GM19468 (cell line): Measurements from ENCODE around the gene LSAMP.
"Not testable (repeated sequence)": the region's sequence is repeated elsewhere in the genome, so short reads cannot be mapped to it uniquely, and the experiment has no call there.

Experiments used
- ATAC-seq: cut with Tn5 transposase; IDR thresholded peaks from one replicate; pipeline ENCODE4 v1.9.1; 2021; ENCODE audit warnings: mild to moderate bottlenecking, moderate library complexity, moderate number of reproducible peaks; ENCODE audit not compliant: unreplicated experiment; ENCODE audit errors: extremely low read depth

The LSAMP gene

DNA sequence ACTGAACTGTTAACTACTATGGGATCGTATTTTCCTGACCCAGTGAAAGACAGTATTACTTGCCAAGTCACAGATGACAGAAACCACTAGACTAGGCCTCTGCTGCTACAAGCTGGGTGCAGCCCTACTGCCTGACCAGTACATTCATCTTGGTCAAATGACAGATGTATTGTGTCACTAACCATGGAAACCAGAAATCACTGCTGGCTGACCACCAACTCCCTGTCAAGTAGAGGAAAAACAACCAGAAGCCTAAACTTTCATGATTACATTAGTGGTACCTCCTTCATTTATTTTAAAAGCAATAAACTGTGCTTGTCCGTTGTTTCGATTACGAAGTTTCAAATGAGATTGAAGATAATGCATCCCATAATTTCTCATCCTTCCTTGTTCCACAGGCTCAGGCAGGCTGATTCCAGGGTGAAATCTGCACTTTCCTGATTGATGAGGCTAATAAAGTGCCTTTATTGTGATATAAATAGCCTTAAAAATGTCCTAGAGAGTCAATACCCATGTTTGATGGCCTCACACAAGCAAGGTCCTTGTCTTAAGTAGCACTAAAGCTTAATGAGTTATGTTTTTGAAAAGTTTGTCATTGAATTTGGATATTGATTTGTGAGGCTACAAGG is 309.7 kb downstream of the LSAMP start:
- no peak for ATAC-seq

DNA sequence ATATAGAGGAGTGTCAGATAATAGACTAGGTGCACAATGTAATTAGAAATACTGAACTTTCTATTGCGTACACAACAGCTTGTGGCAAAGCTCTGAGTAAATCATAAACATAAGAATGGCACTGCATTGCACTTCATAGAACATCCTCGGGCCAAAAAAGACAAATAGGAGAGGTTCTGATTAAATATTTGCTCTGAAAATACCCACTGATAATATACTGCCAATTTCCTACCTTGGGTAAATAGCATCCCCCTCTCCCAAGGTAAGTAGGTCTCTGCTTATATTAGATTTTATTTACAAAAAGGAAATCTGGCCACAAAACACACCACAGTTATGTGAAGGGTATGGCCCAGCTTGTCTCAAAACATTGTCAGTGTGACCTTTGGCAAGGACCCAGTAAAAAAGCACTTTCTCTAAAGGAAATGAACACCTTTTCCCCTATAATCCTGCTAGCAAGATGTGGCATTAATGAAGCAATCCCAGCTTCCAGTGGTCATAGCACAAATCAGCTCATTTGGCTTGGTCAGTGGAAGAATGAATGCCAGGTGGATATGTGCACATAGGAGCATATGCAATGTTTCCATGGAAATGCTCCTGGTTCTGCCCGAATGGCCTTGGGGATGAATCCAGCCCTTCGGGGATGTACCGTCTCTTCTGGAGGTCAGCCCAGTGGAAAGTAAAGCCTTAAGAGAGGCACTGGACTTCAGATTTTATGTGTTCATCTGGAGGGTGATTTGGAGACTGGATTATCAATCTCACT is 315.9 kb downstream of the LSAMP start:
- ATAC-seq, result no peak

DNA sequence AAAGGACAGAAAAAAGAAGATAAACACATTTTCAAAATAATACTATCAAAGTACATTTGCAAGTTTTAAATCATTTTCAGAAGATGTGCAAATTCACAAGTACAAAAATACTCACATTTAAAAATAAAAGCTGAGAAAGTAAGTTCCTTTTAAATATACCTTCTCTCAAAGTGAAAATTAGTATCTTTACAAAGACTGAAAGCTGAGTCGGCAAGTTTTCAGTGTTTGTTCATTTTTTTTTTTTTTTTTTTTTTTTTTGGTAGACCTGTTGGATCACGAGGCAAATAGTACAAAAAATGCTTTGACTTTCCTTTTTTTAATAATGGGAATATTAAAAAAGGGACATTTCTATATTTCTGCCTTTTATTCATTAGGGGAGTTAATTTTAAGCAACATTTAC is 317.8 kb downstream of the LSAMP start:
- ATAC-seq, result no peak

DNA sequence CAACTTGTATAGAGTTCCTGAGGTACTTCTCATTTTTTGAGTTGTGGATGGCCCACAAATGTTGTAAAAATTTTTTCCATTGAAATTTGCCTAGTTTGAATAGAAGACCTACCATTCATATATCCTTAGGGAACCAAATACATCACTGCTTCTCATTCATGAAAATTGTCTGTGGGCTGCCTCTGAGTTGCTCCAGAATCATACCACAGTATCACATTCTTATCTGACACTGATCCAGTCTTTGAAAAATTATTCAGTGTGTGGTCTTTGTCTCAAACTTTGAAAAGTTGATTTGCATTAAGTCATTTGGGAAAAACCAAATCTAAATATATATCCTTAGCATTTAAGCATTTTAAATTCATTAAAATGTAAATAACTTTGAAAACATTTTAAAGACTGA is 321.1 kb downstream of the LSAMP start:
- no peak for ATAC-seq

DNA sequence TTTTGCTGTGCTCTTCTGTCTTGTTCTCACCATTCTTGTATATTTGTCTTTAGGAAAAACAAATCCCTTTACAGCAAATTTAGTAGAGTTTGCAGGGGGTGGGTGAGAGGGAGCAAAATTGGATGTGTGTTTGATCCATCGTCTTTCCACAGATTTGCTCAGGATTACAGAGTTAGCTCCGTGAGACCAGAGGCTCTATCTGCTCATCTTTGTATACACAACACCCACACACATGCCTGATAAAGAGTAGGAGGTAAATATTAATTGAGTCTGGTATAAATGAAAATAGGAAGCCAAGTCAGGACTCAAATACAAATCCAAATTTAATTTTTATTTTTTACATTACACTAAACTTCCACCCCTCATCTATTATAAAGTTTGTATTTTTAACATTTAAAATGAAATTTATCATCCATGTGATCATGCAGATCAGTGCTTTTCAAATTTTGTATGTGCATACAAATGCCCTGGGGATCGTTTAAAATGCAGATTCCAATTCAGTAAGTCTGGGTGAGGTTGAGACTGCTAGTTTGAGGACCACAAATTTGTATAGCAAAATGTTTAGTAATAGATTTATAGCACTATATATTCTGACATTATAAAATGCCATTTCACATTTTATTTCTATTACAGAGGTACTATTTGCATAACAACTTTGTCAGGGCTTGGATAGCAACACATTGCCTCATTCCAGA is 326.7 kb downstream of the LSAMP start:
- no peak for ATAC-seq

DNA sequence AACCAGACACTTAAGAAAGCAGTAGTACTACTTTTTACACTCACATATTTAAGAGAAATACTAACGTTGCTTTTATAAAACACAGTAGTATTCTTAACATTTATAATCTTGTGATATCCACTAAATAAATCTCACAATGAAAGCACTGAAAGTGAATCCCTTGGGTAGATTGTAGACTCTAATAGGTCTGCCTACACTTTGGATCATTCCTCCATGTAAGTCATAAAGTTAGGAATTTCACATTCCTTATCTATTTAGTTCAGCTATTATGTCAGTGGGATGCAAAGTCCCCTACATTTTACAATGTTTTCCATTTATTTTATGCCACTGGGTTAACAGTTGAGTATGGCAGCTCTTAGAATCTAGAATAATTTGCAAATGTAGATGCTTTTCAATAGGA is 330.7 kb downstream of the LSAMP start:
- ATAC-seq, result no peak

DNA sequence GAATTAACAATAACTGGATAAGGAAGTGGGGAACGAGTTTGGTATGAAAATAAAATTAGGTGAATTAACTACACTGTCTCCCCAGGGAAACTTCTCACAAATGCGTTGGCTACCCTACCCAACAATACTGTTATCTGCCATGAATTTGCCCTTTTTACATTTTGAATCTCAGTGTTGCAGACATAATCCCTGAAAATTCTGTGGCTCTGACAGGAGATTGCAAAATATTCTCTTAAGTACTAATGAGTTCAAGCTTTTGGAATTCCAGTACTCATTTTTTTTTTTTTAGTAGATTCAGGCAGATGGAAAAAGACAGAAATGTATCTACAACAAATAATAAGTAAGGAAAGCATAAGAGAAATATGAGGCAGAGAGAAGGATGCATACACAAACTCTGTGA is 332.6 kb downstream of the LSAMP start:
- no peak for ATAC-seq

DNA sequence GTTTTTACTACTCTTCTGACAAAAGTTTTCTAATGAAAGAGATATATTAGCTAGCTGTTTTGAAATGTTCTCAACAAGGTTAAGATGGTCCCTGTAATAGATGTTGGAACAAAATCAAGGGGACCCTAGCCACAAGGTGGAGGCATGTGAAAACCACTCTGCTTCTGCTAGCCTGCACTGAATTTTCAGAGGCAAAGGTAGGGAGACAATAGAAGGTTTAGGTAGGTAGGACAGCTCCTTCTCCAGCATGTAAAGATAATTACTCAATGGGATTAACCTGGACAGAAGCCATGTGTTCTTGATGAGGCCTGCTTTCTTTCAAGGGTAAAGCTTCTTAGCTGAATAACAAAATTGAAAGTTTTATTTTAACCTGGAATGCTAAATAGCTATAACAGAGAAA is 333.5 kb downstream of the LSAMP start:
- no peak for ATAC-seq

DNA sequence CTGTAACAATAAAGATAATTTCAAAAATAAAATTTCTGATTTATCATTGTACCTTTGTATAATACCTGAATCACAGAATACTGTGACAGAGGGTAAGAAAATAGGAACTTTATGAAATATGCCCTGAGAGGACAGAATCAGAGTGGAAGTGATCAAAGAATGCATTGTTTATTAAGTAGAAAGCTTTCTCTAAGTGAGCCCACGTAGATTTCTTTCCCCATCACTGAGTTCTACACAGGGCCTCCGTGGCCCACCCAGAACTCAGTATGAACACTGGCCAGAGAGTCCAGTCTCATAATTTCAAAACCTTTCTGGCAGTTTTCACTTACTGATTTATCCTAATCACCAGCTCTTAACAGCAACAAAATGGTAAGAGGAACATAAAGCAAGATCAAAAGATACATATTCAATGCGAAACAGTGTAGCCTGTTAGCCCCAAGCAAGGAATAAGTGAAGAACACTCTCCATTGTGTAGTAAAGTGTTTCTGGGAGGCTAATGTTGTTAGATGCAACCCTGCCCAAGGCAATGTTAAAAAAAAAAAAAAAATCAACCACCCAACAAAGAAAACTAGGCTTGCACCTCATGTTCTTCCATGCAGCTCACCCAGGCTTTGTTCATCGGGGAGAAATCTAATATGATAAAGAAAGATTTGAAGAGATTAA is 341.3 kb downstream of the LSAMP start:
- no peak for ATAC-seq

DNA sequence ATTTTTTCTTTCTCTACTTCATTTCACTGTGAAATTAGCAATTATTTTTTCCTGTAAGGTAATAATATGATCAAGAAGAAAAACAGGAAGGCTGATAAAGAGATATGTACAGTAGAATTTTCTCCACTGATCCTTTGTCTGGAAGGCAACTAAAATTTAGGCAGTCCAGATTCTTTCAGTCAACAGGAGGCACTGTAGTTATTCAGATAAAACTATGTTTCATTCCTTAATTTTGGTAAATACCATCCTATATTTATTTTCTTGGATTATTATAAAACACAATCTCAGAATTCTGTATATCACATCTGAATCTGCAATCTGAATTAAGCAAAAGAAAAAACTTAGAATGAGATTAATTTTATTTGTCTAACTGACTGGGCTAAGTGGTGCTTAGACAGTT is 343.2 kb downstream of the LSAMP start:
- no peak for ATAC-seq

DNA sequence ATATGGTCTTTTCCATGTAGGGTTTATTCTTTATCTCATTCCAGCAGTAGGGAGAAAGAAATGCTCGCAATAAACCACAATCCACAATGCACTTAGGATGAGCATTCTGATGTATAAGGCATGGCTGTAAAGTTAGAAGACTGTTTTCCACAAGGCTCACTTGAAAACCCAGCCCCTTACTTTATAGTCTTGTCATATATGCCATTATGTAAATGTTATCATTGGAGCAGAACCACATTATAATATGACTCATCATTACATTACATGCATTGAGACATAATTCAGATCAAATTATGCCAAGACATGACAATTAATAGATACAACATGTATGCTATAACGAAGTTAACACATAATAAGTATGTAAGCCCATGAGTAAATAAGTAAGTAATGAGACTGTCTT is 348.1 kb downstream of the LSAMP start:
- no peak for ATAC-seq

DNA sequence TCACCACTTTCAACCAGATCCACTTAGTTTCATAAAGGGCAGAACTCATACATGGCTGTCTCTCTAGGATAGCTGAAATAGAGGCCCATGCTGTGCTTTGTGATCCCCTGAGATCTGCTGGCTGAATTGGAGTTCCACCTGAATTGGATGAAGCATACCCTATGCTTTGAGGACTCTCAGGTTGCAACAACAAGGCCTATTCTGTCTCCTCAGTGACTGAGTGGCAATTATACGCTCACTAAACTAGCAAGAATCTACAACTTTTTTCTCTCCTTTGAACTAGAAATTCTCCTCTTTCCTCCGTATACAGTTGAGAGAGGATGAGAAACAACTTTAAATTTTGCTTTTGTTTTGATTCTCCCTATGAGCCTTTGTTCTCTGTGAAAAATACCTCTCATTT is 348.7 kb downstream of the LSAMP start:
- ATAC-seq, result no peak

DNA sequence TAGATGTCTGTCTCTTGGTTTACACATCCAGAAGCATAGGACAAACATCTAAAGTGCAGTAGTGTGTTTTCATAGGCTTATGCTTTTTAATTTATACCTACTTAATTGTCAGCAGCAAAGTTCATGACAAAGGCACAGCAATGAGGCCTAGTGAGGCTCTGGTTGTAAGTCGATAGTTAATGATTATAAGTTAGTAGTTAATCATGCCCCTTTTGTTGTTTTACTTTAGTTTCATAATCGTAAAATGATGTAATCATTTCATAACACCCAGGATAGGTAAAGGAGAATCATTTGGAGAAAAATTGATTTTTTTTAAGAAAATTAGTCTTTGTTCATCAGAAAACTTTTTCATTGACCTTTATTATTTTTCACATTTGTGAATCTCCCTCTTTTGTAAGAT is 351.9 kb downstream of the LSAMP start:
- ATAC-seq, result no peak

DNA sequence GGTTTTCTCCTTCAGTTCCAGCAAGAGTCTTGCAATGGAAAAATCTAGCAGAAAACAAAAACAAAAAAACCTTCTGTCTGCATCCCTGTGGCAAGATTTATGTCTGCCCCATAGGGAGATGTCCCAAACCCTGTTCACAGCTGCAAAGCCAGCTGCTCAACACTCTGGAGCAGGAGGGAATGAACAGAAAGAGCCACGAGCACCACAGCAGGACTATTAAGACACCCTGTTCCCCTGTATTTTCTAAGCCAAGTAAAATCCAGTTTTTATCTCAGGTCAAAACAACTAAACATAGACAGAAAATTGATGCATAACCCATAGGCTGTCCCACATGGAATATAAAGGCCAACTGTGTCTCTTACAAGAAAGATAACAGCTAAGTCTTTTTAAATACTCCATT is 357.9 kb downstream of the LSAMP start:
- no peak for ATAC-seq

DNA sequence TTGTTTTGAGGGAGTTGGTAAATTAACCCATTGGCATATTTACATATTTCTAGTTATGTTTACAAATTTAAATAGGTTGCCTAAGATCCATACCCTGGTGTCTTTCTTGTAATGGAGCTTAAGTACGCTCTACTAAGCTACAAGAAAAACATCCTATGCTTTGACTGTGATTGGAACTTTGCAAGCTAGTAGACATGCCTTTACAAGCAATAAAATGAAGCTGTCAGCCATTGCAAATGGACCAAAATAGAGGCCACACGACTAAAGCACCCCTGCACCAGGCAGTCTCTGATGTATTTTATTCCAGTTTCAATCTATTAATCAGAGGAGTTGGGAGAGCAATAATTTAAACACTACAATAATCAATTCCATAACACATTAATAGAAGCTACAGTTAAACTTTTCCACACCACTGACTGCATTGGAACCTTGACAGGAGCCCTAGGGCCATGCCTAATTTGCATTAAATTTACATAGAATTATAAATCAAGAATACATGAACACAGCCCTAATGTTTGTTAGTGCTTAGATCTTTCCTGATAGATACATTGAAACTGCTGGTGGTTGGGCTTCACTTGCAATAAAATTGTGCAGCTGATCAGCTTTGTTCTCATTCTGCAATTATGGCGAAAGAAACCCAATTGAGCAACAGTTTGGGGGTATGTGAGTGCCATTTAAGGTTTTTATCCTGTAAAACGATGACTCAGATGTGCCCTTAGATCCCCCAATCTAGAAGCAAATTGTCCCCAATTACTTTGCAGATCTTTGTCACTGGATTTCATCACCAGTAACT is 360.1 kb downstream of the LSAMP start:
- no peak for ATAC-seq

DNA sequence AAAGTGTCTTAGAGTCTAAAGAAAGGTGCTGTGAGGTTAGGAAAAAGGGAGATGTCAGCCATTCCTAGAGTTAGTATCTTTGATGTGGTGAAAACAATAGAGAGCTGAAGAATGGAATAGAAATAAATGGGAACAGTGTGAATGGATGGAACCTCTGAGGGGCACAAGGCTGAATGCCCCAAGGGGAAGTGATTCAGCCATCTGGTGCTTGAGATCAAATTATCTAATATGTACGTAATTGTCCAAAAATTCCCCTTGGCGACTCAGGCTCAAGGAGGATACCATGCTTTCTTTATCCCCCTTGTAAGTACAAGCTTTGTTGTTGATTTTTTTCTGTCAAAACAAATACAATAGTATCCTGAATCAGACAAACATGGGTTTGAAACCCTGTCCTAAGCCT is 361.6 kb downstream of the LSAMP start:
- ATAC-seq, result no peak

DNA sequence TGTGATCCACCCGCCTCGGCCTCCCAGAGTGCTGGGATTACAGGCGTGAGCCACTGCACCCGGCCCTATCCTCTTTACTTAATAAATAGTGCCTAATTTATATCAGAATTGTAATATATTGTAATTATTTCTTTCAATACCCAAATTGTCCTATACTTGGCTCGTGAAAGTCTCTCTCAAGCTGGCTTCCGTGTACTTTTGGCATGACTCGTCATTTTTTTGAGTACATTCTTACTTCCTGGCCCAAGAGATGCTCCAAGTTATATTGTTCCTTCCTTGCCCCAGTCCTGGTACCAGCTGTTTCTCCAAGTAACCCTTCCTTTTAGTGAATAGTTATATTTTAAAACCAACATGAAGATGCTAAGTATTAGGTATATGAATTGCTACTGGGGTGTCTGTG is 366.7 kb downstream of the LSAMP start:
- no peak for ATAC-seq

DNA sequence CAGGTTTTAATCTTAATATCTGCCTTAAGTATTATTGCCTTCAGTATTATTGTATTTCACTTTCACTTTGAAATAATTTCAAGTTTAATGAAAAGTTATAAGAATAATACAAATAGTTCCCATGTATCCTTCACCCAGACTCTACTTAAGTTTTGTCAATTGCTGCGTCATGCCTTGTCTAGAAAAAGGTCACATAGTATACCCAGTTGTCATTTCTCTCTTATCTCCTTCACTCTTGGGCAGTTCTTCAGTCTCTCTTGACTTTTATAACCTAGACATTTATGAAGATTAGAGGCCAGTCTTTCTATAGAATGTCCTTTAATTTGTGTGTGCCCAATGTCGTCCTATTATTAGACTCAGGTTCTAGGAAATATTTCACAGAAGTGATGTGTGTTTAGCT is 367.7 kb downstream of the LSAMP start:
- no peak for ATAC-seq

DNA sequence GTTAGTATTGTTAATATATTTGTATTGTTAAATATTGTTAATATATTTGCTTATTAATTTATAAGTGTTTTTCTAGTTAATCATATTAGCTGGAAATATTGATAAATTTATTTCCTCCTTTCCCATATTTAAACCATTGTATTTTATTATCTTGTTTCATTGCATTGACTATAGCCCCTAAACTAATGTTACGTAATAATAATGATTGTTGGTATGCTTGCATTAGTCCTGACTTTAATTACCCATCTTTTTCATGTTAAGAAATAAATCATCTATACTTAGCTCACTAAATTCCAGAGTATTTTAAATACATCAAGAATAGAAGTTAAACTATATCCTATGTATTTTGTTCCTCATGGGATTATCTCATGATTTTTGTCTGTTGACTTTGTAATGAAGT is 368.2 kb downstream of the LSAMP start:
- ATAC-seq, result no peak

DNA sequence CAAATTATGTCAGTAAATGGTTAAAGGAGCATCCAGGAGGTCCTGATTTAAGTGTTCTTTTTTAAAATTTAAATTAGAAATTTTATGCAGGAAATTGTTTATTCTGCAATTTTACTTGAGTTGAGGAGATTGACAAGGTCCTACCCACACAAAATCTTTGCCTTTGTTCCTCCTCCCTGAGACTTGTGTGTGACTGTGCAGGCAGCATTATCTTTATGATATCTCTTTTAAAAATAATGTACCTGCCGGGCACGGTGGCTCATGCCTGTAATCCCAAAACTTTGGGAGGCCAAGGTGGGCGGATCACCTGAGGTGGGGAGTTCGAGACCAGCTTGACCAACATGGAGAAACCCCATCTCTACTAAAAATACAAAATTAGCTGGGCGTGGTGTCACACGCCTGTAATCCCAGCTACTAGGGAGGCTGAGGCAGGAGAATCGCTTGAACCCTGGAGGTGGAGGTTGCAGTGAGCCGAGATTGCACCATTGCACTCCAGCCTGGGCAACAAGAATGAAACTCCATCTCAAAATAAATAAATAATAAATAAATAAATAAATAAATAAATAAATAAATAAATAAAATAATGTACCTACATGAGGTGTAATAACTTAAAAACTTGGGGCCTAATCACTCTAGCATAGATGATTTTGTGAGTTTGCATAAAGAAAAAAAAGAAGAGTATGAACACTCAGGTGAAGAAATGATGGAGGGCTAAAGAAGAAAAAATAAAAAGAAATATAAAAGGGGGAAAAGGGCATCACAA is 374.6 kb downstream of the LSAMP start:
- ATAC-seq, result not testable (repeated sequence)
